HG02623 (cell line): ENCODE data around the gene USP2.

Experiments used
- ATAC-seq: cut with Tn5 transposase; IDR thresholded peaks from one replicate; pipeline ENCODE4 v1.9.1; 2021; ENCODE audit warnings: moderate library complexity; ENCODE audit not compliant: unreplicated experiment

USP2 gene

DNA sequence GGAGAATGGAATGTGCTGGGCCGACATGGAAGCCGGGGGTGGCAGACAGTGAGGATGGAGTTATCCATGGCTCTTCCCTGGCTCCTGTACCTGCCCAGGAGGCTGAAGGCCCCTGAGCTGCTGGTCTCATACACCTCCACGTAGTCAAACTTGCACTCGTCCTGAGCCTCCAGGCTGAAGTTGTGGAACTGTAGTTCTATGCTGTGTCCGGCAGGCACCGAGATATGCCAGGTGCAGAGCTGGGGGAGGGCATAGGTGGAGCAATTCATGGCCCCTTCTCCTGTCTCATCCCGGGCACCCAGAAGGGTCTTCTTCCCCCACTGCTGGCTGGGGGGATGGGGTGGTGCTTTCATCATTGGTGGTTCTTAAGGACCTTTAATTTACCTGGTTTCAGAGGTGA lies 37.8 kb downstream of the USP2 start:
- no peak for ATAC-seq

DNA sequence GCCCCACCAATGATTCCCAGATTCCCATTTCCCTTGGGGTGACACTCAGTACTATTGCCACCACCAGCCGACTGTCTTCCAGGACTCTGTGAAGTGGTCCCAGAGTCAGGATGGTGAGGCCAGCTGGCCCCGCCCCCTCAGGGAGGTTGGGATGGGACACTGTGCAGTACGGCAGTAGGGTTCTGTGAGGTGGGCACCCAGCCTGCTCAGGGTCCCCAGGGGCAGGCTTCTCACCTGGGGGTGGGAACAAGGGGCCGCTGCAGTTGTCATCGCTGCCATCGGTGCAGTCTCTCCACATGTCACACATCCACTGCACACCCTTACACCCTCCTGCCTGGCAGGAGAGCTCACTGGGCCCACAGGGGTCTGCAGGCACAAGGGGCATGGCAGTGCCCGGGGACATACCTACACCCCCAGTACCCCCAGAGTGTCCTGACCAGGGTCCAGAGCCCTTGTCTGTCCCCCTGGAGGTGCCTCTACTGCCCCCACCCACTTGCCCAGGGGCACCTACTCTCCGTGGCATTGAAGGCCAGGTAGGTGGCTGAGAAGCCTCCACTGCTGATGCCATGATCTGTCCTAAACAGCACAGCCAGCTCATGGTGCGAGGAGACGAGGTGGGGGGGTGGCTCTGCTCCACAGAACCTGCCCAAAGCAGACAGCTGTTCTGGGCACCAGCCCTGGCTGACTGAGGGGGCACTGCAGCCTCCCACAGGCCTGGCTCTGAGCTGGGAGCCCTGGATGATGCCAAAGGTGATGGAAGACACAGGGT lies 38.9 kb downstream of the USP2 start:
- no peak for ATAC-seq

- ATAC-seq: no peak
Observed at GRCh38 chr11:119342023-119342300, 39.5 kb downstream of the USP2 start.

- no peak for ATAC-seq
Observed at GRCh38 chr11:119341222-119342022, 40.1 kb downstream of the USP2 start.

DNA sequence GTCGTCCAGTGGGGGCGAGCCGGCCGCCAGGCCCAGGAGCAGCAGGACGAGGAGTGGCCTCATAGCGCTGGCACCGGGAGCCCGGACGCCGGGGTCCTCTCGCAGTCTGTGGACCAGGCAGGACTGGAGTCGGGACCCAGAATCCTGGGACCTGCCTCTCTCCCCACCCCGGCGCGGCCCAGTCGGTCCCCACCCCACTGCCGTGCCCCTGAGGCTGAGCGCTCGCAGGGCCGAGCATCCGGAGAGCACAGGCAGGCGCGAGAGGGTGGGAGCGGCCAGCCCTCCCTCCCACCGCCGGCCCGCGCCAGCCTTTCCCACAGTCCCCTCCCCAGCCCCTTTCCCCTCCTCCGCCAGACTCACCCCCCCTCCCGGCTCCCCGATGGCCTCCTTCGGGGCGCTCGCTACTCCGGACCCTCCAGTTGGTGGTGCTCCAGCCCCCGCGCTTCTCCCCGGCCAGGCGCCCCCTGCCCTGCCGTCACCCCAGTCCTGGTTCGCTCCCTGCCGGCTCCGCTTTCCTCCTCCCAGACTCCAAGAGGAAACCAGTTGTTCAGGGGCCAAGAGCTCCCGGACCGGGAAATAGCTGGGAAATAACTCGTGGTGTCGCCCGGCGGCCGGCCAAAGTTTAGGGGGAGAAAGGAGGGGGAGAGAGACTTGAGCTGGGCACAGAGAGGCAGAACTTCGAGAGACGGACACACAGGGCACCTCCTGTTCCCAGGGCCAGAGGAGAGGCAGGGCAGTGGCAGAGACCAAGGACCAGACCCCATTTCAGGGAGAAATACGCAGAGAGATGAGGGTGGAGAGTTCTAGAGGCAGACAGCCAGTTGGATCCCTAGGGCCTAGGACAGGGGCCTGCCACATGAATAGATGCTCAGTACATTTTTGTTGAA lies 40.9 kb downstream of the USP2 start, which contains the start of gene C1QTNF5:
Gene C1QTNF5 (minus strand): TSS at position 549 of the 887 bp plus-strand sequence. CDS start 486 bp downstream, at position 63.
- no peak for ATAC-seq

GRCh38 chr11:119339589-119340334 lies 41.7 kb downstream of the USP2 start:
- ATAC-seq: no peak

- no peak for ATAC-seq
Observed at GRCh38 chr11:119338965-119339588, 42.4 kb downstream of the USP2 start.

DNA sequence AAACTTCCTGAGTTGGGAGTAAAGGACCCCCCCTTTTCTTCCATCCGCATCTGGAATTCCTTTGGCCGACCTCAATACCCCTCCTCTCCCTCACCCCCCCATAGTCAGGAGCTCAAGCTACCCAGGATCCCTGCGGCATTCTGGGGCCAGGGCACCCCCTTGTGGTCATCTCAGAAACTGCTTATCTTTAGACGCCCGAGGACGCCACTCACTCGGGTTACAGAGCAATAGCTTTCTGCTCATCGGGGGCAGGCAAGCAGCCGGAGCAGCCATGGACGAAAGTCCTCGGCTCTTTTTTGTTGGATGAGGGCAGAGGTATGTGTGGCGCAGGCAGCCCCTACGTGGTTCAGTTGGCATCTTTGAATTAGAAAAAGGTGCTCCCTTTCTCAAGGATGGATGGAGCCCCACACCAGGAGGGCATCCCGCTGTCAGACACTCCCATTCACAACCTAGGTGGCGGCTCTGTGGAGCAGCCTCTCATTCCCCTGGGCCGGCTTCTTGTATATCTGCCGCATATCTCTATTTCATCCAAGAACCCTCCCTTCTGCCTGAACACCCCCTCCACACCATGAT lies 43.1 kb downstream of the USP2 start:
- ATAC-seq: no peak

DNA sequence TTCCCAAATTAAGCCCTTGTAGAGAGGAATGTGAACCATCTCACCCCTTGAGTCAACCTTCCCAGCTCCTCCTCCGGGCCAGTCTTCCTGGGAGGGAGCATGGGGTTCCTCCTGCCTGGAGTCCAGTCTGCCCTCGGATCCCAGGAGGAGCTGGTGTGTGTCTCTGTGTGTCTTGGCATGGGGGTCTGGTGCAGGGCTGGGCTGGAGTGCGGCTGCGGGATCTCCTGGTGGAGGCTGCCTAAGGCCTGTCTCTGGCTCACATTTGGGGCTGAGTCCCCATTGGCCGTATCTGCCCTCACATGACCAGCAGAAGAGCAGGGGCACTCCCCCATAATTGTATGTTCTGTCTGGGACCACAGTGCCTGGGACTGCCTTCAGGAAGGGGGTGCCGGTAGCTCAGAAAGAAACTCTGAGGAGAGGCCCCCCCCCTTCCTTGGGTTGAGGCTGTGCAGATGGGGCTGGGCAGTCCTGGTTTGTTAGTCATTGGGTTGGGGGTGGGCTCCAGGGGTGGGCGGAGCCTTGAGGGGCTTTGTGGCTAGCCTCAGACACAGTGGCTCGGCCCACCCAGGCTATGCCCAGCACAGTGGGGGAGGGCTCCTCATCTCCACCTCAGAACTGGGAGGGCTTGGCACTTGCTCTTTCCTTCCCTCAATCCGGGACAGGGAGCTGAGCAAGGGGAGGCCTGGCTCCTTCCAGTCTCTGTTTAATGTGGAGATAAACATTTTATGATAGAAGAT lies 43.7 kb downstream of the USP2 start:
- ATAC-seq: no peak

DNA sequence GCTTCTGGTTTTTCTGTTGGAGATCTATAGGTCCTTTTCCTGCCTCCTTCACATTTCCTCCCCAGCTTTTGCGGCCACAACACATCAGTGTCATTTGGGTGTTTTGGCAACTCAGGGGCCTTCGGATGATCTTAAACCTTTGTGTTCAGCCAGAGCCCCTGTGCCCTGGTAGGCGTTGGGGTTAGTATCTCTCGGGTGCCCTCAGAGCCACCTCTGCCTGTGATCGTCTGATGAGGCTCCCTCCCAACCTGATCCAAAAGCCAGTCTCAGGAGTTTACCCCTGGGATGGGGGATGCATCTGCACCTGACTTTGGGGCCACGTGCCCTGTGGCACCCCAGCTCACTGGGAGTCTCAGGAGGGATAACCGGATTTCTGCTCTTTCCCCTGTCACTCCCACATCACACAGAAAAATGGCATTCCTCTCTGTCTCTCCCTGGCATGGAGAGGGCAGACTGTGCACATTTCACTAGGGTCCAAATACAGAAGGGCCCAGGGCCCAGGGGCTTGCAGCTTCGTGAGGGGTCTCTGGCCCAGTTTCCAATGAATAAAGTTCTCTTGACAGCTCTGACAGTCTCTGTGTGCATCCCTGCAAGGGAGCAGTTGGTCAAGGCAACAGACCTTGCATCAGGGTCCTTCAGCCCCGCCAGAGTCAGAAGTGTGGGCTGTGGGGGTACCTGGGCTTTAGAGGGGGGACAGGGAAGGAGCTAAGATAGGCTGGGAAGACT lies 44.6 kb downstream of the USP2 start:
- ATAC-seq: no peak

- ATAC-seq: no peak
Observed at GRCh38 chr11:119335655-119336543, 45.6 kb downstream of the USP2 start.

GRCh38 chr11:119335091-119335654 lies 46.3 kb downstream of the USP2 start:
- no peak for ATAC-seq

DNA sequence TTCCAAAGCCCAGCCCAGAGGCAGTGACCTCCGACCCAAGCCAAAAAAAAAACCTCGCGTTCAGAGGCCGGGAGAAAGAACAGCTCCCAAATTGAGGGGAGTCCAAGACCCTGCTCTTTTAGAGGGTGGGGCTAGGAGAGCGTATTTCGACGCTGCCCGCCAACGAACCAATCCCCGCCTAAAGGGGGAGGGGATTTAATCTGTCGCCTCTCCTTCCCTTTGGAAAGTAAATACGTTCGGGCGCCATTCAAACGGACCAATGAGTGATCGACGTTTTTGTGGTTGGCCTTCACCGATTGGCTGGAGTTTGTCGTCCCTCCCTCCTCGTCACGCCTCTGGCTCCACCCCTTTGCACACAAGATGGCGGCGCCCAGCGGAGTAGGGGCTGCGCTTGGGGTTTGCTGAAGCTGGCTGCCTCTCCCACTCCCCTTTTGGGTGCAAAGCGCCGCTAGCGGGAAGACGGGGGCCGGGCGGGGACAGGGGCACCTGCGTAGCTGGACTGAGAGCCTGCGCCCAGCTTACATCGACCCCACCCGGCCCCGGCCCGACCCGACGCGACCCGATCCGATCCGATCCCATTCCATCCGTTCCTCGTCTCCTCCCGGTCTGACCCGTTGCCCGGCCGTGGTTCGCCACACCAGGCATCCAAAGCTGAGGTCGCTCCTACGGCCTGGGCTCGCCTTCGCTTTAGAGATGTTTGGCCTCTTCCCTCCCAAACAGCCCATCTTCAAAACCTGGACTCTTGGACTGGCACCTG lies 47.1 kb downstream of the USP2 start, which contains the start of gene RNF26:
Gene RNF26 (plus strand): TSS at position 354 of the 757 bp plus-strand sequence. CDS start 596 bp downstream, outside the sequence.
- ATAC-seq: peak; percentile 94

DNA sequence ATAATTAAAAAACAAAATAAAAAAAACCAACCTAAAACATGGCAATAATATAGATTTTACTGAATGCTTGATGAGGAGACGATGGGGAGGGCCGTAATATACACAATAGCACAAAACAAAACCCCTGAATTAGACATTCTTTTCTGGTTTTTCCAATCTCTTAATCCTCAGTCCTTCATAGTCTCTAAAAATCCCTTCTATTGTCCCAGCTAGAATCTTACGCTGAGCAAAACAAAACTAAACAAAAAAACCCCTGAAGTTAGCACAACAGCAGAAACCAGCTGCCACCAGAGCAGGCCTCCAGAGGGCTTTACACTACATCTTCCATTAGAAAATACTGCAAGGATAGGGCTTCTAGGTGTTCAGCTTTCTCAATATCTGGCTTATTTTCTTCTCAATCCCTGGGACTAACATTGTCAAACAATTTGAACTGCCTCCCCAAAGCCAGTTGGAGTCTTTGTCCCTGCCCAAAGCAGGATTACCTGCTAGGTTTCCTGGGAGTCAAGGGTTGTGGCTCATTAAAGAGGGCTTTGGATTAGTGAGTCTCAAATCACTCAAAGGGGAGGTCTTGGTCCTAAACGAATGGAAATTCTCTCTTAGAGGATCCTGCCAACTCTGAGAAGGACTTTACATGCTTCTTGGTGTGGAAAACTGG lies 49.3 kb downstream of the USP2 start:
- no peak for ATAC-seq

DNA sequence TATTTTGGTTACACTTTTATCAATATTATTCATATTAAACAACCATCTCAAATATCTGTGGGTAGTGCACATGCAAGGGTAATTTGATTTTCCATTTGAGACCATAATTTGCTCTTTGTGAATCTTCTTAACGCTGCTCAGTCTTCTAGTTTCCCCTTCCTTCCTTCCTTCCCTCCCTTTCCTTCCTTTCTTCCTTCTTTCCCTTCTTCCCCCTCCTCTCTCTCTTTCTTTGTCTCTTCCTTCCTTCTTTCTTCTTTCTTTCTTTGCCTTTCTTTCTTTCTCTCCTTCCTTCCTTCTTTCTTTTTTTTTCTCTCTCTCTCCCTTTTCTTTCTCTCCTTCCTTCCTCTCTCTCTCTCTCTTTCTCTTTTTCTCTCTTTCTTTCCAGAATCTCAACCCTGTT lies 51.3 kb downstream of the USP2 start:
- no peak for ATAC-seq

DNA sequence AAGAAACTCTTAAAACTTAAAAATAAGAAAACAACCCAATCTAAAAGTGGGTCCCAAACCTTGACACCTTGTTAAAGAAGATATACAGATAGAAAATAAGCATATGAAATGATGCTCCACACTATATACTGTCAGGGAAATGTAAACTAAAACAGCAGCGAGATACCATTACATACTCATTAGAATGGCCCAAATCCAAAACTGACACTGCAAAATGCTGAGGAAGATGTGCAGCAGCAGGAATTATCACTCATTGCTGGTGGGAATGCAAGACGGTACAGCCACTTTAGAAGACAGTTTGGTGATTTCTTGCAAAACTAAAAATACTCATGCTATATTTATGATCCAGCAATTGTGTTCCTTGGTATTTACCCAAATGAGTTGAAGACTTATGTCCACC lies 52.2 kb downstream of the USP2 start:
- ATAC-seq: no peak
